ENCODE data around the gene DNAH9.
A peak's percentile ranks its signal among the peaks of the same experiment; 100 is the strongest.
"Not testable (repeated sequence)": the region's sequence is repeated elsewhere in the genome, so short reads cannot be mapped to it uniquely, and the experiment has no call there.

DNAH9 gene

DNA sequence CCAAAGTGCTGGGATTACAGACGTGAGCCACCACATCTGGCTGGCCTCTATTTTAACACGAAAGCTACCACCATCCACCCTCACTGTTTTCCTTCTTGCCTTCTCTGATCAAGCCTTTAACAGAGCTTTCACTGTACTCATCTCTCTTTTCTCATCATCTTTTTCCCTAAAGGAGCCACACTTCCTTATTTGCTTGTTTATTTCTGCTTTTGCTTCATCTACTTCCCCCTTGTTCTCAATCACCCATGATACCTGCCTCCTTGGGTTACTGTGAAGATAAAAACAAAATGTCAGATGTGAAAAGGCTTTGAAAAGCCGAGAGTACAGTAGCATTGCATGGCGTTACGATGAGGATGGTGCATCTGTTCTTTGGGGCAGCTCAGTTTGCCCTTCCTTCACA is 319.1 kb downstream of the DNAH9 start:
- no peak for DNase-seq (ENCODE audit: low spot score)

- peak; percentile 5 for DNase-seq (ENCODE audit: low spot score)
Measured at GRCh38 chr17:11921296-11921695, 323.0 kb downstream of the DNAH9 start.

GRCh38 chr17:11922638-11923037 is 324.4 kb downstream of the DNAH9 start:
- DNase-seq (ENCODE audit: low spot score), result peak; percentile 29

DNA sequence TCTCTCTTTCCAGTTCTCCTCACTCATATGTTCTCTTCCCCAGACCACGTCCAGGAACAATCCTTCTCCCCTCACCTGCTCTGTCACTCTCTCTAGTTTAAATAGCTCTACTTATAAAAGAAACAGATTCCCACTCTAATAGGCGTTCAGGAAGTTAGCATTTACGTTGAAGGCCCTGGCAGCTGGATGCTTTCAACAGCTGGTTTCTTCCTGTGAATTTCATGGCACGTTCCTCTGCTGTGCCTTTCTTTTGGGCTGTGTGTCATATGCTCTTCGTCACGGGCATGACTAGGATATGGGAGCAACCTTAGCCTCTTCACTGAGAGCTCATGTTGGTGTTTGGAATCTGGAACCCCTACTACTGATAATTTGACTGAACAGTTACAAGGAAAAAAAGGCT is 325.8 kb downstream of the DNAH9 start:
- no peak for DNase-seq (ENCODE audit: low spot score)

DNA sequence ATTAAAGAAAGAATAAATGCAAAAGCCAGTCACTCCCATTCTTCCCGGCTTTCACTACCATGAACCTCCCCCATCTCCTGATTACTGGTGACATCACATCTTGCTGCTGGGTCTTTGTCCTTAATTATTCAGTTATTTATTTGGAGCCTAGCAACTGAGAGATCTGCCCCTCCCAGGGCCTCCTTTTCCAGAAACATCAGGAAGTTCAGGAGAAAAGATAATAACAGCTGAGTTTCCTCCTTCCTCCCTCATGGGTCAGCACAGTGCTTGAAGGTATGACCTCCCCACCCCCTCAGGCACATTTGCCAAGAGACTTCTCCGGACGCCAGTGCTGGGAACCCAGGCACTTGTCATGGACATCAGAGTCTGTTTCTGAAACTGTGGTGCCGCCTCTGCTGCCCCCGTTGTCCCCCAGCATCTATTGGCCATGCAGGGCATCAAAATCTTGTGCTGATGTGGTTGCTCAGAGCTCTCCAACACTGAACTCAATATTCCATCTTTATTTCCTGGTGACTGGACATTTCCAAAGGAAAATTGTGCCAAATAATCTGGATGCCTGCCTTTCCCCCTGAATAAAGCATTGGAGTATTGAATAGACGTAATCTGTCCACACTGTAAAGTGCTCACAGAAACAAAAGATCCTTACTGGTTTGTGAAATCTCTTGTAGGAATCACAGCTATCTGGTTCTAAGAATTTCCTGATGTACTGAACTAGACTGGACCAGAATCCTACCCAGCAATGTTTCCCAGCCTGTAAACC is 327.2 kb downstream of the DNAH9 start:
- no peak for DNase-seq (ENCODE audit: low spot score)

- no peak for DNase-seq (ENCODE audit: low spot score)
Measured at GRCh38 chr17:11928436-11928835, 330.2 kb downstream of the DNAH9 start.

- no peak for DNase-seq (ENCODE audit: low spot score)
Measured at GRCh38 chr17:11932337-11932898, 334.1 kb downstream of the DNAH9 start.

DNA sequence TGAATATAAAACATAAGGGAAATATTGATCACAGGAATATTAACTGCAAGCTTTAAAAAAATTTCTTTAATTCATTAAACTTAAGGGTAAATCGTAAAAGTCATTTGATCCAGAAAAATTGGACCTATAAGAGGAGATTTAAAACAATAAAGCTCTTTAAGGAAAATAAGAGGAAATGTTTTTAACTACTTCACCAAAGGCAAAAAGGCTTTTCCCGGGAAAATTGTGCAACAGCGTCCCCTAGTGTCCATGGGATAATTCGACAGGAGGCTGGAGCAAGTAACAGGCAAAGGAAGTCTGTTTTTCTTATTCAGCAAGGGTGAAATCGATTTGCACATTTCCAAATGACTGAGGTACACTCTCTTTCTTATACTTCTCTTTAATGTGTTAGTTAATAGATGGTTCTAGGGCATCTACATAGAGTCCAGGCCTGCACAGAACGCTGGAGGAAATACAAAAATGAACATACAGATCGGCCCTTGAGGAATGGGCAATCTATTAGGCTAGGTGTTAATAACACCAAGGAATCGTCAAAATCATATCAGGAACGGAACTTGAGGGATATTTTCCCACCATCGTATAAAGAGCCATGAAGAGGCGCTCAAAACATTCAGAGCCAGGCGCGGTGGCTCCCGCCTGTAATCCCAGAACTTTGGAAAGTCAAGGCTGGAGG is 337.6 kb downstream of the DNAH9 start:
- peak; percentile 44 for DNase-seq (ENCODE audit: low spot score)

GRCh38 chr17:11940904-11941303 is 342.6 kb downstream of the DNAH9 start:
- no peak for DNase-seq (ENCODE audit: low spot score)

DNA sequence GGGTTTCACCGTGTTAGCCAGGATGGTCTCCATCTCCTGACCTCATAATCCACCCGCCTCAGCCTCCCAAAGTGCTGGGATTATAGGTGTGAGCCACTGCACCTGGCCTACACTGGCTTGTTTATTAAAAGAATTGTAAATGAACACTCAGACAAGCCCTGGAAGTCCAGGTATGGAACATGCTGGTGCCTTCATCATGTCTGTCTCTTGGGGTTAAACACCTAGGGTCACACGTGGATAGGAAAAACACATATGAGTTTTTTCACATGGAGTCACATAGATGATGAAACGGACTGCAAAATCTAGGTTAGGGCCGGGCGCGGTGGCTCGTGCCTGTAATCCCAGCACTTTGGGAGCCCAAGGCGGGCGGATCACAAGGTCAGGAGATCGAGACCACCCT is 344.8 kb downstream of the DNAH9 start:
- DNase-seq (ENCODE audit: low spot score), result not testable (repeated sequence)

- no peak for DNase-seq (ENCODE audit: low spot score)
Measured at GRCh38 chr17:11943759-11944347, 345.6 kb downstream of the DNAH9 start.

GRCh38 chr17:11944587-11944986 is 346.3 kb downstream of the DNAH9 start:
- DNase-seq (ENCODE audit: low spot score), result peak; percentile 37

DNA sequence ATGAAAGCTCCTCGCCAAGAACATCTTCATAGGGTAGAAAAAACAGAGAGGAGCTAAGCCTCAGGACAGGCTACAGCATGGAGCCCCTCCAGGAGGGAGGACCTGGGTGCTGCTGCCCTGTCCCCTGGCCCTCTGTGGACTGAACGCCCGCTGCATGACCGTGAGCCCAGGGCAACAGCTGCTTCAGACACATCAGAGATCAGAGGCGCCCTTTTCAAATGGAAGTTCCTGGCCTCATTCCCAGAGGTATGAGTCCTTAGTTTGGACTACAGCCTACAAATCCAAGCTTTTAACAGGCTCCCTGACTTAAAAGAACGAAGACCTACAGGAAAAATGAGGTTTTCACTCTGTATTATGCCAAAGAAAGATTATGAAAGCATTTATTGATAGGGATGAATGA is 350.5 kb downstream of the DNAH9 start:
- DNase-seq (ENCODE audit: low spot score), result no peak

GRCh38 chr17:11949571-11949970 is 351.3 kb downstream of the DNAH9 start:
- not testable (repeated sequence) for DNase-seq (ENCODE audit: low spot score)

GRCh38 chr17:11950771-11951519 is 352.7 kb downstream of the DNAH9 start:
- no peak for DNase-seq (ENCODE audit: low spot score)

DNA sequence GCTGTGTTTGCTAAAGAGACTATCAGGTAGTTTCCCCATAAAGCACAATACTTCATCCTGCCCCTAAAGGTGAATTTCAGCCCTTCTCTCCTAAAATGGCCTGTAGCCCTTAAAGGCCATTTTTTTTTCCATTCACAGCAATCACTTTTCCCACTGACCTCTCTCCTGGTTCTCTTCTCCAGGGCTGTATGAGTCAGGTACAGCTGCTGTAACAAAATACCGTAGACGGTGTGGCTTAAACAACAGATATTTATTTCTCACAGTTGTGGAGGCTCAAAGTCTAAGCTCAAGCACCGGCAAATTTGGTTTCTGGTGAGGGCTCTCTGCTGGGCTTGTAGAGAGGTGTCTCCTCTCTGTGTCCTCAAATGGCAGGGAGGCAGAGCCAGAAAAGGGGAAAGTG is 354.3 kb downstream of the DNAH9 start:
- no peak for DNase-seq (ENCODE audit: low spot score)

DNA sequence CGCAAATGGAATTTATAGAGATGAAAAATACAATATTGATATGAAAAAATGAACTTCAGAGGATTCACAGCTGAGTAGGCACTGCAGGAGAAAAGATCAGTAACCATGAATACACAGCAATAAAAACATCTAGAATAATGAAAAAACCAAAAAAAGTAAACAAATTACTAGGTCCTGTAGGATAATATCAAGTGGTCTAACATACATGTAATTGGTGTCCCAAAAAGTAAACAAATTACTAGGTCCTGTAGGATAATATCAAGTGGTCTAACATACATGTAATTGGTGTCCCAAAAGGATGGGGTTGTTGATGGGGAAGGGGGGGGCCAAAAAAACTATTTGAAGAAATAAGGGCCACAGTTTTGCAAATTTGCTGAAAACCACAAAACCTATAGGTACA is 355.7 kb downstream of the DNAH9 start:
- DNase-seq (ENCODE audit: low spot score), result no peak

DNA sequence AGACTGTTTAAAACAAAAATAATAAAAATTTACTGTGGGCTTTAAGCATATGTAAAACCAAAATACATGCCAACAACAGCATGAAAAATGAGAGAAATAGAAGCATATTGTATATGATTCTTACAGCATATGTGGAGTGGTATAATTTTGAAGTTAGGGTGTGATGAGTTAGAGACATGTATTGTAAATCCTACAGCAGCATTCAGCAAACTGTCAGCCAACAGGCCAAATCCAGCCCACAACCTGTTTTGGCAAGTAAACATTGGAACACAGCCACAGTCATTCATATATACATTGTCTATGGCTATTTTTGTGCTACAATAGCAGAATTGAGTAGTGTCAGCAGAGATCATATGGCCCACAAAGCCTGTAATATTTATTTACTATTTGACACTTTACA is 356.7 kb downstream of the DNAH9 start:
- DNase-seq (ENCODE audit: low spot score), result no peak

DNA sequence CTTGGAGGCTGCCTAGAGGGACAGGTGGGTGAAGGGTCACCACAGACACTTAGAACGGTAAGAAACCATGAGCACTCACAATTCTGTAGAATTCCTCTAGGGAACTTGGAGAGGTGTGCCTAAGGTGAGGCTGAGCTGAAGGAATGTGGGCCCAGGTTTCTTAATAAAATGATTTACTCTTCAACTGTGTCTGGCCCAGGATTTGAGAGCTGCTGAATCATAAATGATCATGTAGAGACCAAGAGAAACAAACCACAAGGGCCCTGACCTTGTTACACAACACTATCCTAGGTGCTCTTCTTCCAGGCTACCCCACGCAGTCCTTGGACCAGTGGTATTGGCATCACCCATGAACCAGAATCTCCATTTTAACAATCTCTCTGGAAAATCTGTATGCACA is 371.3 kb downstream of the DNAH9 start:
- no peak for DNase-seq (ENCODE audit: low spot score)

DNA sequence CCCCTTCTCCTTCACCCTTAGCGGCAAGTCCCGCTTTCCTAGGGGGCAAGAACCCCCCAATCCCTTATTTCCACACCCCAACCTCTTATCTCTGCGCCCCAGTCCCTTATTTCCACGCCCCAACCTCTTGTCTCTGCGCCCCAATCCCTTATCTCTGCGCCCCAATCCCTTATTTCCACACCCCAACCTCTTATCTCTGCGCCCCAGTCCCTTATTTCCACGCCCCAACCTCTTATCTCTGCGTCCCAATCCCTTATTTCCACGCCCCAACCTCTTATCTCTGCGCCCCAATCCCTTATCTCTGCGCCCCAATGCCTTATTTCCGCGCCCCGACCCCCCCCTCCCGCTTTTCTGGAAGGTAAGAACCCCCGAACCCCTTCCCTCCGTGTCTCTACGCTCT is 374.5 kb downstream of the DNAH9 start:
- not testable (repeated sequence) for DNase-seq (ENCODE audit: low spot score)

- no peak for DNase-seq (ENCODE audit: low spot score)
Measured at GRCh38 chr17:11979795-11980194, 381.5 kb downstream of the DNAH9 start.

DNA sequence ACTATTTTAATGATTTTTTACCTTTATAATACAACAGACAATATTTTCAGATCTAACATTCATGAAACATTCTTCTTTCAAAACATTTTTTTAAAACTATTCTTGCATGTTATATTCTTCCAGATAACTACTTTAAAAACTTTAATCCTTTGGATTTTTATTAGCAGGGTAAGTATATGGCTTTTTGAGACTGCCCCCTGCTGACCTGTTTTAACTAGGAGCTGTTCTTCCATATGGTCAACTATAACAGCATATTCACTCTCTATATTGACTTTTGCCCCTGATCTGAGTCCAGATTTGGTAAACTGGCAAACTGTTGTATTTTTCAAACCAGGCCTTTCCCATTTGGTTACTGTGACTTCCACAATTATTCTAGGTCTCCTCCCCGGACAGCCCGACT is 382.5 kb downstream of the DNAH9 start:
- DNase-seq (ENCODE audit: low spot score), result no peak

All from SW480 (cell line).